ENCODE measurements around the gene MAGEA9B.
"Not testable (repeated sequence)": the region's sequence is repeated elsewhere in the genome, so short reads cannot be mapped to it uniquely, and the experiment has no call there.

MAGEA9B gene

GRCh38 chrX:149541521-149542047, 45.7 kb downstream of the MAGEA9B start:
- peak; percentile 47 to 68 for DNase-seq
- TF ChIP-seq POLR2A (IDR thresholded peaks at IDR 0.05; ENCODE audit: low read length) (no peak), GATA1 (IDR thresholded peaks at IDR 0.05; ENCODE audit: low read depth, low read length) (no peak)

- TF ChIP-seq POLR2A (IDR thresholded peaks at IDR 0.05; ENCODE audit: low read length) (peak; percentile 76), GATA1 (IDR thresholded peaks at IDR 0.05; ENCODE audit: low read depth, low read length) (no peak)
- DNase-seq, result peak; percentile 91 to 95
These were observed 46.4 kb downstream of the MAGEA9B start, which contains the start of gene EOLA1 for GRCh38 chrX:149540621-149541520. Gene EOLA1 (plus strand): TSS chrX:149541012. CDS start chrX:149545631, 4,619 bp downstream.

- TF ChIP-seq GATA1 (IDR thresholded peaks at IDR 0.05; ENCODE audit: low read depth, low read length) (no peak), POLR2A (IDR thresholded peaks at IDR 0.05; ENCODE audit: low read length) (no peak)
- DNase-seq, result peak; percentile 91 to 92
These were observed 47.1 kb downstream of the MAGEA9B start for GRCh38 chrX:149540131-149540620.

- no peak for TF ChIP-seq GATA1 (IDR thresholded peaks at IDR 0.05; ENCODE audit: low read depth, low read length)
- TF ChIP-seq POLR2A (IDR thresholded peaks at IDR 0.05; ENCODE audit: low read length), result no peak
These were observed 47.8 kb downstream of the MAGEA9B start for GRCh38 chrX:149539283-149540130.

GRCh38 chrX:149537474-149537873, 49.8 kb downstream of the MAGEA9B start:
- DNase-seq, result not testable (repeated sequence)

More at GRCh38 chrX:149539283-149540130, 47.8 kb downstream of the MAGEA9B start:
- DNase-seq, result peak; percentile 92 to 93

DNA sequence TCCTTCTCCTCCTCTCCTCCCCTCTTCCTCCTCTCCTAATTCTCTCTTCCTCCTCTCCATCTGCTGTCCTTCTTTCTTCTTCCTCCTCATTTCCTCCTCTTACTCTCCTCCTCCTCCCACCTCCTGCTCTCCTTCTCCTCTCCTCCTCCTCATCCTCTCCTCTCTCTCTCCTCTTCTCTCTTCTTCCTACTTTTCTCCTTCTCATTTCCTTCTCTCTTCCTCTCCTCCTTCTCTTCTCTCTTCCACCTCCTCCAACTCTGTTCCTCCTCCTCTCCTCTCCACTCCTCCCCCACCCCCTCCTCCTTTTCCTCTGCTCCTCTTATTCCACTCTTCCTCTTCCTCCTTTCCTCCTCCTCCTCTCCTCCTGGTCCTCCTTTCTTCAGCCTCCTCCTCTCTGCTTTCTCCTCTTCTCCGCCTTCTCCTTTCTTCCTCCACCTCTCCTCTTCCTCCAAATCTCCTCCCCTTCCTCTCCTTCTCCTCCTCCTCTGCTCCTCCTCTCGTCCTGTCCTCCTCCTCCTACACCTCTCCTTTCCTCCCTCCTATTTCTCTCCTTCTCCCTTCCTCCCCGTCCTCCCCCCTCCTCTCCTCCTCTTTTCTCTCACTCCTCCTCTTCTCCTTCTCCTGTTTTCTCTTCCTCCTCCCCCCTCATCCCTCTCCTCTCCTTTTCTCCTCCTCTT, 52.2 kb downstream of the MAGEA9B start:
- DNase-seq, result not testable (repeated sequence)

GRCh38 chrX:149533999-149534398, 53.3 kb downstream of the MAGEA9B start:
- DNase-seq, result not testable (repeated sequence)

GRCh38 chrX:149532868-149533267, 54.4 kb downstream of the MAGEA9B start:
- not testable (repeated sequence) for DNase-seq

All from erythroblast (primary cell).